ENCODE measurements around the gene VKORC1.

- TF ChIP-seq CTCF (IDR thresholded peaks at IDR 0.05): no peak
- no peak for TF ChIP-seq POLR2A (IDR thresholded peaks at IDR 0.05)
These were observed 12.2 kb upstream of the VKORC1 start for GRCh38 chr16:31106509-31107464.

All from lower leg skin (tissue), 3 donors.